GM12875 (cell line): Measurements from ENCODE around the gene ANXA11.

Source experiments
- H3K4me3 ChIP-seq: one replicate; pipeline ENCODE4 v1.5.1; 2011; ENCODE audit warnings: low read depth, low read length, control low read depth
- CTCF ChIP-seq: IDR thresholded peaks from 2 replicates; pipeline ENCODE4 v1.5.1; 2011; ENCODE audit warnings: low read depth, mild to moderate bottlenecking, control low read depth, inconsistent platforms, low read length, moderate library complexity, borderline replicate concordance; ENCODE audit not compliant: insufficient read depth

Gene ANXA11

DNA sequence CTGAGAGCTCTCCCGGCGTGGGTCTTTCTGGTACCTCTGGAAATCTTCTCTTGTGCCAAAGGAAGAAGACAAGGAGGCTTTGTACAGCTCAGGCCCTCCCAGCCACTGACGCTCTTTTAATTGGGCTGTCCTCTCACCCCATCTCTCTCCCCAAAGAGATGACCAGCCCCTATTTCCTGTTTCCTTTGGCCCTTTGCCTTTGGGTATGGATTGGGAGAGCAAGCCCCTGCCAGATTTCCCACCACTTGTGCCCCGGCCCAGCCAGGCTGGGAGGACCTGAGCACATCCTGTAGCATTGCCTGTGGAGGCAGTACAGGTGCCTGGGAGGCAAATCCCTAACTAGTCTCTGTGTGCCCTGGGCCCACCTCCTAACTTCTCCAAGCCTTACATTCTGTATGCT lies 78.5 kb downstream of the ANXA11 start:
- no peak overlapping the region for H3K4me3 ChIP-seq
- TF ChIP-seq CTCF, result no peak

DNA sequence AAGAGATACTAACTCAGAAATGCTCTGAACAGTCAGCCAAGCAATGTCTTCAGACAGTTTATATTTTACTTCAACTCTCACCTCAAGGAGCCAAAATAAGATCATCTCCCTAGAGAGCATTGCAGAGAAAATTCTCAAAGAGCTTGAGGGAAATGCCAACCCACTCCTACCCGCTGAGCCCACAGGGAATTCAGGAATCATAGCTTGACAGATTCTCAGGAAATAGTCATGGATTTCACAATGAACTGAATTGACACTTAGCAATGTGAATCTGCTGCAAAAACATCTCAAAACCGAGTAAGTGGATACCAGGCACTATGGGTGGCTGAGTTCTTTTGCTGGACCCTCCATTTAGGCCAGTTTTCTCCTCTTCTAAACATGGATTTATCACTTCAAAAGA lies 82.6 kb downstream of the ANXA11 start:
- H3K4me3 ChIP-seq, result no peak overlapping the region
- TF ChIP-seq CTCF, result no peak

- TF ChIP-seq CTCF, result no peak
- no peak overlapping the region for H3K4me3 ChIP-seq
Measured at GRCh38 chr10:80122110-80122710, 83.1 kb downstream of the ANXA11 start.

GRCh38 chr10:80118669-80119068 lies 86.7 kb downstream of the ANXA11 start:
- H3K4me3 ChIP-seq, result no peak overlapping the region
- TF ChIP-seq CTCF, result no peak

DNA sequence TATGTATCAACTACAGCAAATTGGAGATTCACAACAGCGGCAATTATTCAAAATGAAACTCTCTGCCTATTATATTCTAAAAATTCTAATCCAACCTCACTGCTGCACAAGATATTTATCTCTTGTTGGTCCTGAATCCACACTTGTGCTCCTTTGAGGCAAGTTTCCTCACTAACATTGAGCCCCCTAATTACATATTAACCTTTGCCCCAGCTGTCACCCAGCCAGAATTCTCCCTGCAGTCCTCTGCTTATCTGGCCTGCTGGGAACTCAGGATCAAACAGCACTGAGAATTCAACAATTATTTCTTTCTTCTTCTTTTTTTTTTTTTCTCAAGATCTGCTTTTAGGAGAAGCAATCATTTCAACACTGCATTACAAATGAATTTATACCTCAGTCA lies 94.4 kb downstream of the ANXA11 start:
- no peak for TF ChIP-seq CTCF
- H3K4me3 ChIP-seq, result no peak overlapping the region

GRCh38 chr10:80108576-80109239 lies 96.6 kb downstream of the ANXA11 start:
- no peak overlapping the region for H3K4me3 ChIP-seq
- TF ChIP-seq CTCF, result no peak

DNA sequence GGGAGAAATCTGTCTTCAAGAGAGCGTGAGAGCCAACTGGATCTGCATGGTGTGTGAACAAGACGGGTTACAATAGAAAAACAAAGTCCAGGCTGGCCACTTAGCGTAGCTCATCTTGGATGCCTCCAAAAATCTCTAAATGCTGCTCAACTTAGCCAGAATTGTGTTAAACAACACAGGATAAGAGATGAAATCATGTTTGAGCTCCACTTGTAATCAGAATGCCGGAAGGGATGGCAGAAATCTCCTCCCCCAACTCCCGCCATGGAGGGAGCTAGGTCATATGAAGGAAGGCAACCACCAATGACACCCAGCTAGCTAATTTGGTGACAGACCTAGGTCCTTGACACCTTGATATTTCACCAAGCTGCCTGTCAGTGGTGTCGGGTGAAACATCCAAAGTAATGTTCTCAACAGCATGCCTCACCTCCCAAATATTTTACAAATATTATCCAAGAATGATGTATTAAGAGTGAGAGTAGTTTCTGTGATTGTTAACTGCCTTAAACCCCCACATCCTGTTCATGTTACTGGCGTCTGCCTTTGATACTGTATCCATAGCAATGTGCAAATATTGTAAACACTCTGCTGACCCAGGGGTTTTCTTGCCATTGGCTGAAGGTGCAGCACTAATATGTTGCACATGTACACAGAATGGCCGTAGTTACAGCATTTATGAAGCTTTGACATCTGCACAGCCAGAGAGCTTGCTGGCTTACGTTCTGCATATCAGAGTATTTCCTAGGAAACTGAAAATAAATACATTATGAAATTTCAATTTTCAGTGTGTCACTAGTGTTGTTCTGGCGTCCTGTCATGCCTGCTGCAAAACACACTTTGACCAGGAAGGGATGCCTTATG lies 101.0 kb downstream of the ANXA11 start:
- no peak for TF ChIP-seq CTCF
- H3K4me3 ChIP-seq, result no peak overlapping the region
